HG03354 (cell line): Measurements from ENCODE around the gene DGKA.
"Not testable (repeated sequence)": the region's sequence is repeated elsewhere in the genome, so short reads cannot be mapped to it uniquely, and the experiment has no call there.

Source experiments
- ATAC-seq: cut with Tn5 transposase; IDR thresholded peaks from one replicate; pipeline ENCODE4 v1.9.1; 2021; ENCODE audit warnings: mild to moderate bottlenecking; ENCODE audit not compliant: unreplicated experiment, poor library complexity, severe bottlenecking

Gene DGKA

GRCh38 chr12:55965240-55965639 is 34.3 kb downstream of the DGKA start:
- no peak for ATAC-seq

- ATAC-seq = peak; percentile 2
Measured at GRCh38 chr12:55965941-55966407, 35.0 kb downstream of the DGKA start, which contains the start of gene PMEL. PMEL (minus strand) TSS chr12:55966042; CDS start chr12:55966011, 31 bp downstream.

GRCh38 chr12:55966408-55967281 is 35.7 kb downstream of the DGKA start, which contains the start of gene CDK2:
CDK2 (plus strand) TSS chr12:55966830; CDS start chr12:55967009, 179 bp downstream.
- peak; percentile 97 for ATAC-seq

- ATAC-seq = no peak
Measured at GRCh38 chr12:55969356-55969755, 38.4 kb downstream of the DGKA start.

GRCh38 chr12:55970775-55971174 is 39.8 kb downstream of the DGKA start:
- no peak for ATAC-seq

GRCh38 chr12:55972042-55972441 is 41.1 kb downstream of the DGKA start:
- no peak for ATAC-seq

GRCh38 chr12:55972456-55972855 is 41.5 kb downstream of the DGKA start:
- no peak for ATAC-seq

- no peak for ATAC-seq
Measured at GRCh38 chr12:55972911-55973598, 42.1 kb downstream of the DGKA start.

- peak; percentile 92 for ATAC-seq
Measured at GRCh38 chr12:55973599-55974307, 42.8 kb downstream of the DGKA start, which contains the start of gene RAB5B. RAB5B (plus strand) TSS chr12:55974078; CDS start chr12:55986961, 12,883 bp downstream.

- ATAC-seq = peak; percentile 29
Measured at GRCh38 chr12:55974308-55974730, 43.4 kb downstream of the DGKA start.

GRCh38 chr12:55978393-55978792 is 47.4 kb downstream of the DGKA start:
- no peak for ATAC-seq

- ATAC-seq = no peak
Measured at GRCh38 chr12:55979069-55979468, 48.1 kb downstream of the DGKA start.

GRCh38 chr12:55981882-55982281 is 50.9 kb downstream of the DGKA start:
- not testable (repeated sequence) for ATAC-seq

- peak; percentile 94 for ATAC-seq
Measured at GRCh38 chr12:55982319-55982936, 51.5 kb downstream of the DGKA start.

GRCh38 chr12:55983232-55983842 is 52.4 kb downstream of the DGKA start:
- no peak for ATAC-seq

- no peak for ATAC-seq
Measured at GRCh38 chr12:55984861-55985260, 53.9 kb downstream of the DGKA start.

- no peak for ATAC-seq
Measured at GRCh38 chr12:55985341-55985740, 54.4 kb downstream of the DGKA start.

GRCh38 chr12:55985976-55986375 is 55.0 kb downstream of the DGKA start:
- not testable (repeated sequence) for ATAC-seq

- no peak for ATAC-seq
Measured at GRCh38 chr12:55991110-55991509, 60.1 kb downstream of the DGKA start.
